GM23248 (cell line): ENCODE data around the gene TCP11. TPM values are rescaled to one million over a fixed set of nuclear protein-coding genes. Genes with fewer than 3 reads are reported as not detected.

Experiments used
- DNase-seq: peaks from one replicate; pipeline ENCODE4 v3.0.0-alpha.2; 2015
- H2AFZ ChIP-seq: fragments of 200-600 bp; sonication (generic); 2 replicates; pipeline ENCODE4 v1.6.1; 2016; ENCODE audit warnings: antibody characterized with exemption
- H3F3A ChIP-seq: fragments of 200-600 bp; sonication (generic); 2 replicates; pipeline ENCODE4 v1.6.1; 2016; ENCODE audit warnings: mild to moderate bottlenecking, antibody characterized with exemption, mixed run types; ENCODE audit not compliant: insufficient read depth
- H3K27ac ChIP-seq: fragments of 200-600 bp; sonication (generic); 2 replicates; pipeline ENCODE4 v1.5.1; 2016; ENCODE audit warnings: mild to moderate bottlenecking
- H3K27me3 ChIP-seq: fragments of 200-600 bp; sonication (generic); replicated peaks from 2 replicates; pipeline ENCODE4 v1.6.1; 2016; ENCODE audit warnings: mild to moderate bottlenecking; ENCODE audit not compliant: insufficient read depth
- H3K36me3 ChIP-seq: fragments of 200-600 bp; sonication (generic); 2 replicates; pipeline ENCODE4 v1.6.1; 2016; ENCODE audit warnings: low read depth, mild to moderate bottlenecking
- H3K4me1 ChIP-seq: fragments of 200-600 bp; sonication (generic); 2 replicates; pipeline ENCODE4 v1.6.1; 2016; ENCODE audit warnings: mild to moderate bottlenecking; ENCODE audit not compliant: insufficient read depth
- H3K4me2 ChIP-seq: fragments of 200-600 bp; sonication (generic); one replicate; pipeline ENCODE4 v1.6.1; 2016; ENCODE audit warnings: mild to moderate bottlenecking; ENCODE audit not compliant: unreplicated experiment
- H3K4me3 ChIP-seq: fragments of 200-600 bp; sonication (generic); 2 replicates; pipeline ENCODE4 v1.5.1; 2016; ENCODE audit warnings: mild to moderate bottlenecking
- H3K79me2 ChIP-seq: fragments of 200-600 bp; sonication (generic); 2 replicates; pipeline ENCODE4 v1.6.1; 2016; ENCODE audit warnings: mild to moderate bottlenecking; ENCODE audit not compliant: insufficient read depth
- H3K9ac ChIP-seq: fragments of 200-600 bp; sonication (generic); 2 replicates; pipeline ENCODE4 v1.6.1; 2016; ENCODE audit warnings: mild to moderate bottlenecking
- H3K9me2 ChIP-seq: fragments of 200-600 bp; sonication (generic); 2 replicates; pipeline ENCODE4 v1.6.1; 2016; ENCODE audit warnings: mixed run types, mild to moderate bottlenecking, moderate library complexity; ENCODE audit not compliant: insufficient read depth
- H3K9me3 ChIP-seq: fragments of 200-600 bp; sonication (generic); one replicate; pipeline ENCODE4 v1.6.1; 2017; ENCODE audit warnings: low read depth
- H4K20me1 ChIP-seq: fragments of 200-600 bp; sonication (generic); 2 replicates; pipeline ENCODE4 v1.6.0; 2016; ENCODE audit not compliant: insufficient read depth
- EZH2 ChIP-seq: fragments of 200-600 bp; sonication (generic); IDR thresholded peaks from 2 replicates; pipeline ENCODE4 v1.6.1; 2018; ENCODE audit warnings: antibody characterized with exemption, mild to moderate bottlenecking; ENCODE audit not compliant: insufficient read depth, poor library complexity, severe bottlenecking
- EZH2phosphoT487 ChIP-seq: fragments of 200-600 bp; sonication (generic); IDR thresholded peaks from 2 replicates; pipeline ENCODE4 v1.6.1; 2018; ENCODE audit warnings: antibody characterized with exemption, moderate library complexity, mild to moderate bottlenecking, low read depth; ENCODE audit not compliant: insufficient read depth
- WGBS, 2 experiments: methylation state at CpG; one replicate each; pipeline ENCODE4 v1.1.6; 2015 to 2017; ENCODE audit warnings: low lambda C conversion rate in 2 of 2, low coverage in 1 of 2; ENCODE audit errors: missing lambda C conversion rate in 2 of 2; 5-methylcytosine and 5-hydroxymethylcytosine counted together
- in situ Hi-C: fragments of 300-500 bp; cut with MboI; formaldehyde crosslinking; loops from 2 replicates; pipeline ENCODE4 v1.15.0; 2020
- polyA plus RNA-seq: library from polyadenylated mRNA; unstranded; fragments of >200 nt; fragmentation: Nextera tagmentation; extraction: Ambion mirVana; gene quantifications from 2 replicates; pipeline ENCODE4 v1.2.1, GENCODE V29; 2016
- total RNA-seq: library from RNA; depleted of rRNA; stranded (reverse); fragments of >200 nt; shearing (Covaris generic); gene quantifications from 2 replicates; pipeline ENCODE4 v1.2.3, GENCODE V29; 2014

Gene TCP11
- total and polyA plus RNA-seq, 2 experiments from 2014 or later = not detected

DNA sequence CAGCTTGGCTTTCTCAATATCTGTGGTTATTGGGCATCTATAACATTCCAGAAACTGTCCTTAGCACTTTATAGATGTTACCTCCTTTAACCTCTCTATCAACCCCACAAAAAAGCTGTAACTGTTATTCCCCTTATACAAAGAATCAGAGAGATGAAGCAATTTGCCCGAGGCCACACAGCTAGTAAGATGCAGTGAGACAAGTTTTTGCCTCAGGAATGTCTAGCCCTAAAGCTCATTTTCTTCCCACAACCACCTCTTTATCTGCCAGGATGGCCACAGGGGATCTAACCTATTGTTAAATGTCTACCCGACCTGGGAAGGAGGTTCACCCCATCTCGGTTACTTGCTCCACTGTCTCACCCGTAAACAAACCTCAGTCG is 31.9 kb upstream of the TCP11 start:
- H3K9ac ChIP-seq = no peak overlapping the region
- H3K9me3 ChIP-seq = no peaks in the 10 kb centered on the region
- H3K27ac ChIP-seq = peak overlapping the region; percentile 33
- no peak overlapping the region for H3K4me2 ChIP-seq
- H3K4me1 ChIP-seq = peaks cover 53% of the 10 kb centered on the region
- H3K27me3 ChIP-seq = no peaks in the 10 kb centered on the region
- H2AFZ ChIP-seq = peak overlapping the region; percentile 10; the same call in 1 of the 2 replicates
- no peaks in the 10 kb centered on the region for H4K20me1 ChIP-seq
- peaks cover 29% of the 10 kb centered on the region for H3F3A ChIP-seq
- in situ Hi-C loops = no loop called here
- no peaks in the 10 kb centered on the region for H3K79me2 ChIP-seq
- no peak overlapping the region for H3K4me3 ChIP-seq
- no peaks in the 10 kb centered on the region for H3K9me2 ChIP-seq
- TF ChIP-seq EZH2phosphoT487 (no peak), EZH2 (no peak)
- no peaks in the 10 kb centered on the region for H3K36me3 ChIP-seq
- DNase-seq = no peak
- WGBS, 2 experiments = 77 to 93% methylated on average over 5 of the region's 5 CpGs

DNA sequence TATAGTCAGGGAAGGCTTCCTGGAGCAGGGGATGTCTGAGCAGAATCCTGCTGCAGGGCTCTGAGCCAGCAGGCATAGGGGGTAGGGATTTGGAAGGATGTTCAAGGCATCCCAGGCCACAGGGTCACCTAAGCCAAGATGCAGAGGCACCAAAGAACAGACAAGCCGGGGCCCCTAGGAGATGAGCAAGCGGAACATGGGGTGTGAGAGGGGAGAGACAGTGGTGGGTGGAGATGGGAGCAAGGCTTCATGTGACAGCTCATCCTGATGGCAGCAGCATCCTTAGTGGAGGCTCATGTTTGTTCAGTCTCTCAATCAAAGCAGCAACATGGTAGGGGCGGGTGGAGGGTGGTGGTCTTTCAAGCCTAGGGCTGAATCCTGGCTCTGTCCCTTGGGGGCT is 29.8 kb upstream of the TCP11 start:
- no peak for DNase-seq
- no peak overlapping the region for H2AFZ ChIP-seq
- in situ Hi-C loops = no loop called here
- 47 to 51% methylated on average over 3 of the region's 3 CpGs for WGBS, 2 experiments
- no peak overlapping the region for H3K4me3 ChIP-seq
- TF ChIP-seq EZH2phosphoT487 (no peak), EZH2 (no peak)
- no peaks in the 10 kb centered on the region for H3K9me2 ChIP-seq
- peak overlapping the region; percentile 57 for H3K27ac ChIP-seq
- H3K79me2 ChIP-seq = no peaks in the 10 kb centered on the region
- no peaks in the 10 kb centered on the region for H3K27me3 ChIP-seq
- H3K9ac ChIP-seq = peak overlapping the region; percentile 16; the same call in 1 of the 2 replicates
- H3K9me3 ChIP-seq = no peaks in the 10 kb centered on the region
- H3K36me3 ChIP-seq = no peaks in the 10 kb centered on the region
- peak overlapping the region; percentile 42 for H3K4me2 ChIP-seq
- H4K20me1 ChIP-seq = no peaks in the 10 kb centered on the region
- H3F3A ChIP-seq = peaks cover 18% of the 10 kb centered on the region
- H3K4me1 ChIP-seq = peaks cover 34% of the 10 kb centered on the region

DNA sequence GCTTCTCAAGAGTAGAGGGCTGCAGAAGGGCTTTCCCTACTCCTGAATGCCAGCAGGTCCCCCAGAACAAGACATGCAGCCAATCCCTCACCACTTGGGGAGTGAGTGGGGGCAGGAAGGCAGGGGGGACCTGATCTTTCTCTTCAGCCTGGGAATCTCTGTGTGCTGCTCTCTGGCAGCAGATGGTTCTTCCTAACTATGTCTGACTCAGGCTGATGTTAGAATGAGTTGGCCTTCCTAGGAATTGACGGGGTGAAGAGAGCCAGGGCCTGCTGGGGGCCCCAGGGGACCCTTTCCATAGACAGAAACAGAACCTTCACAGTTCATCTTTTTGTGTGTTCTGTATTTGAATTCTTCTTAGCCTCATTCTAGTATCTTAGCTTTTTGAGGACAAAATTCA is 29.0 kb upstream of the TCP11 start:
- H3K4me2 ChIP-seq = peak overlapping the region; percentile 42
- no peaks in the 10 kb centered on the region for H4K20me1 ChIP-seq
- no peaks in the 10 kb centered on the region for H3K36me3 ChIP-seq
- in situ Hi-C loops = no loop called here
- H3K4me3 ChIP-seq = no peak overlapping the region
- peak; percentile 88 for DNase-seq
- peak overlapping the region; percentile 57 for H3K27ac ChIP-seq
- TF ChIP-seq EZH2 (no peak), EZH2phosphoT487 (no peak)
- H2AFZ ChIP-seq = no peak overlapping the region
- H3K27me3 ChIP-seq = no peaks in the 10 kb centered on the region
- H3K79me2 ChIP-seq = no peaks in the 10 kb centered on the region
- peaks cover 40% of the 10 kb centered on the region for H3K4me1 ChIP-seq
- no peaks in the 10 kb centered on the region for H3K9me3 ChIP-seq
- peaks cover 24% of the 10 kb centered on the region for H3F3A ChIP-seq
- WGBS, 2 experiments = 0% methylated on average over 1 of the region's 1 CpG
- H3K9me2 ChIP-seq = no peaks in the 10 kb centered on the region
- H3K9ac ChIP-seq = peak overlapping the region; percentile 49

DNA sequence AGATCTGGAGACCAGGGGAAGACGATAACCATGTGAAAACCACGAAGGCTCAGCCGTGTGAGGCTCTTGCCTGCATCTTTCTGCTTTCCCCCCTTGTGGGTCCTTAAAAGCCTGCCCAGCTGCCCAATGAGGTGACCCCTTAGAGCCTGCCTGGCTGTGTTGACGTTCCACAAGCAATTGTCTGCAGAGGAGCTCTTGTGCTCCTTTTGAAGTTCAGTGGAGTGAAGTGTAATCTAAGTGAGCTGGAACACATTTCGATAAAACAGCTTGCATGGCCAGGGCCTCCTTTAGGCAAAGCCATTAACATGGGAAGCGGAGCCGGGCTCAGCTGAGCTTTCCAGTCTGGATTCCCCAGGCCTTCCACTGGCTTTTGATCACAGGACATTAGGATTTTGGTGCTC is 27.3 kb upstream of the TCP11 start:
- Histone ChIP-seq H3K9me2 (no peaks in the 10 kb centered on the region), H3F3A (peaks cover 24% of the 10 kb centered on the region), H3K9me3 (no peaks in the 10 kb centered on the region), H3K4me3 (no peak overlapping the region), H4K20me1 (no peaks in the 10 kb centered on the region), H3K27me3 (no peaks in the 10 kb centered on the region), H3K9ac (no peak overlapping the region), H3K4me2 (no peak overlapping the region), H3K4me1 (peaks cover 40% of the 10 kb centered on the region), H3K79me2 (no peaks in the 10 kb centered on the region), H3K27ac (no peak overlapping the region), H3K36me3 (no peaks in the 10 kb centered on the region), H2AFZ (no peak overlapping the region)
- 81 to 83% methylated on average over 7 of the region's 7 CpGs for WGBS, 2 experiments
- no peak for TF ChIP-seq EZH2phosphoT487
- in situ Hi-C loops = no loop called here
- no peak for DNase-seq

DNA sequence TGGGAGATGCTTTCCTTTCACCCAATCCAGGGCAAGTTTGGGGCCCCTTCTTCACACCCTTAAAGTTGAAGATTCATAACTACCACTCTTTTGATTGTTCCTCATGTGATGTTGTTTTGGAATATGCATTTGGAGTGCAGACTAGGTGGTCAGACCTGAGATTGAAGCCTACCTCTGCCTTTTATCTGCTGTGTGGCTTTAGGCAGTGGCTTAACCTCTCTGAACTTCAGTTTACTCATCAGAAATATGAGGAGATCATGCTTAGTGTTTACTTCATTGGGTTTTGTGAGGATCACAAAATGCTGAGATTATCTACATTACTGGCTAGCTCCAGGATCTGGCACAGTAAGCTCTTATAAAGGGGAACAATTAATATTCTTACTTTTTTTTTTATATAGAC is 26.4 kb upstream of the TCP11 start:
- H2AFZ ChIP-seq = no peak overlapping the region
- peaks cover 30% of the 10 kb centered on the region for H3K4me1 ChIP-seq
- H3K9me3 ChIP-seq = no peaks in the 10 kb centered on the region
- TF ChIP-seq EZH2 = no peak
- no peak for TF ChIP-seq EZH2phosphoT487
- no peaks in the 10 kb centered on the region for H3K27me3 ChIP-seq
- H3K36me3 ChIP-seq = no peaks in the 10 kb centered on the region
- H3K4me2 ChIP-seq = no peak overlapping the region
- H3F3A ChIP-seq = peaks cover 17% of the 10 kb centered on the region
- H3K27ac ChIP-seq = no peak overlapping the region
- no peaks in the 10 kb centered on the region for H3K9me2 ChIP-seq
- H3K79me2 ChIP-seq = no peaks in the 10 kb centered on the region
- in situ Hi-C loops = no loop called here
- no peak for DNase-seq
- no peak overlapping the region for H3K9ac ChIP-seq
- H4K20me1 ChIP-seq = no peaks in the 10 kb centered on the region
- H3K4me3 ChIP-seq = no peak overlapping the region
